DND-41 (cell line): ENCODE measurements around the gene C1orf174.

ENCODE experiments used
- ATAC-seq: fragments of 200-7000 bp; cut with Tn5 transposase; 3 replicates; pipeline ENCODE4 v1.9.1; 2021; ENCODE audit warnings: low read depth; ENCODE audit not compliant: insufficient read depth
- DNase-seq: peaks from one replicate; pipeline ENCODE4 v3.0.0-alpha.2; 2020
- H2AFZ ChIP-seq: 2 replicates; pipeline ENCODE4 v1.6.0; 2012; ENCODE audit warnings: low read depth, low read length
- H3K27ac ChIP-seq: 2 replicates; pipeline ENCODE4 v1.5.1; 2012; ENCODE audit warnings: low read length, inconsistent platforms
- H3K27me3 ChIP-seq: fragments of 200-600 bp; sonication (generic); 2 replicates; pipeline ENCODE4 v1.6.0; 2012; ENCODE audit warnings: low read length, mild to moderate bottlenecking, inconsistent platforms; ENCODE audit not compliant: insufficient read depth, poor library complexity
- H3K36me3 ChIP-seq: 2 replicates; pipeline ENCODE4 v1.5.1; 2012; ENCODE audit warnings: low read length, inconsistent platforms; ENCODE audit not compliant: insufficient read depth
- H3K4me1 ChIP-seq: 2 replicates; pipeline ENCODE4 v1.5.1; 2012; ENCODE audit warnings: mild to moderate bottlenecking, low read length; ENCODE audit not compliant: insufficient read depth
- H3K4me2 ChIP-seq: 2 replicates; pipeline ENCODE4 v1.6.0; 2012; ENCODE audit warnings: mild to moderate bottlenecking, moderate library complexity, low read length, inconsistent platforms; ENCODE audit not compliant: insufficient read depth
- H3K4me3 ChIP-seq, 2 experiments: fragments of 200-600 bp in 1 of 2; shearing (Covaris generic) in 1 of 2; 2 replicates each; pipeline ENCODE4 v1.5.1; 2012 to 2016; ENCODE audit warnings: inconsistent platforms in 2 of 2, low read length in 2 of 2, mild to moderate bottlenecking in 2 of 2, low read depth in 1 of 2, moderate library complexity in 1 of 2
- H3K79me2 ChIP-seq: 2 replicates; pipeline ENCODE4 v1.6.0; 2012; ENCODE audit warnings: low read length, inconsistent platforms; ENCODE audit not compliant: insufficient read depth
- H3K9ac ChIP-seq: 2 replicates; pipeline ENCODE4 v1.6.0; 2012; ENCODE audit warnings: low read depth, mild to moderate bottlenecking, inconsistent platforms, low read length, moderate library complexity
- H3K9me3 ChIP-seq: 2 replicates; pipeline ENCODE4 v1.5.1; 2012; ENCODE audit warnings: low read length, moderate library complexity, mild to moderate bottlenecking, inconsistent platforms; ENCODE audit not compliant: insufficient read depth, severe bottlenecking
- H4K20me1 ChIP-seq: 2 replicates; pipeline ENCODE4 v1.6.0; 2012; ENCODE audit warnings: low read length; ENCODE audit not compliant: insufficient read depth
- CTCF ChIP-seq: IDR thresholded peaks from 2 replicates; pipeline ENCODE4 v1.5.1; 2012; ENCODE audit warnings: borderline replicate concordance, low read length, moderate library complexity, mild to moderate bottlenecking; ENCODE audit not compliant: poor library complexity, severe bottlenecking; ENCODE audit errors: extremely low read depth
- EZH2 ChIP-seq: IDR thresholded peaks from 3 replicates; pipeline ENCODE4 v1.6.1; 2012; ENCODE audit warnings: borderline replicate concordance, low read depth, mild to moderate bottlenecking, moderate library complexity, low read length, inconsistent platforms; ENCODE audit not compliant: severe bottlenecking

Gene C1orf174

GRCh38 chr1:3846541-3846940 lies 53.5 kb downstream of the C1orf174 start:
- ATAC-seq, result no peak

GRCh38 chr1:3842912-3843311 lies 57.2 kb downstream of the C1orf174 start:
- Histone ChIP-seq H3K79me2 (no peaks in the 10 kb centered on the region), H3K4me3 (no peak overlapping the region), H4K20me1 (no peaks in the 10 kb centered on the region), H3K27me3 (no peaks in the 10 kb centered on the region), H3K9ac (no peak overlapping the region), H3K4me2 (no peak overlapping the region), H3K4me1 (no peaks in the 10 kb centered on the region), H3K27ac (no peak overlapping the region), H2AFZ (no peak overlapping the region), H3K9me3 (no peaks in the 10 kb centered on the region), H3K36me3 (peaks cover 62% of the 10 kb centered on the region)
- DNase-seq, result no peak
- no peak for TF ChIP-seq EZH2
- TF ChIP-seq CTCF, result no peak
- no peak for ATAC-seq

More at GRCh38 chr1:3846541-3846940, 53.5 kb downstream of the C1orf174 start:
- no peaks in the 10 kb centered on the region for H3K79me2 ChIP-seq
- no peaks in the 10 kb centered on the region for H3K4me1 ChIP-seq
- peaks cover 52% of the 10 kb centered on the region for H3K36me3 ChIP-seq
- no peak overlapping the region for H3K9ac ChIP-seq
- H3K27me3 ChIP-seq, result no peaks in the 10 kb centered on the region
- TF ChIP-seq EZH2 (no peak), CTCF (no peak)
- no peak overlapping the region for H3K4me3 ChIP-seq
- H2AFZ ChIP-seq, result no peak overlapping the region
- no peak for DNase-seq
- no peaks in the 10 kb centered on the region for H3K9me3 ChIP-seq
- H4K20me1 ChIP-seq, result no peaks in the 10 kb centered on the region
- no peak overlapping the region for H3K27ac ChIP-seq
- no peak overlapping the region for H3K4me2 ChIP-seq

- DNase-seq (no peak), ATAC-seq (no peak)
- H3K79me2 ChIP-seq, result no peaks in the 10 kb centered on the region
- TF ChIP-seq CTCF (no peak), EZH2 (no peak)
- no peak overlapping the region for H3K4me3 ChIP-seq
- H3K36me3 ChIP-seq, result peaks cover 61% of the 10 kb centered on the region
- no peaks in the 10 kb centered on the region for H3K4me1 ChIP-seq
- no peak overlapping the region for H3K4me2 ChIP-seq
- no peak overlapping the region for H3K27ac ChIP-seq
- H4K20me1 ChIP-seq, result no peaks in the 10 kb centered on the region
- H3K9me3 ChIP-seq, result no peaks in the 10 kb centered on the region
- no peak overlapping the region for H2AFZ ChIP-seq
- no peaks in the 10 kb centered on the region for H3K27me3 ChIP-seq
- no peak overlapping the region for H3K9ac ChIP-seq
Measured at GRCh38 chr1:3841491-3841890, 58.6 kb downstream of the C1orf174 start.
